Measurements from ENCODE around the gene OR4A16.

GRCh38 chr11:55324500-55324899 lies 18.5 kb upstream of the OR4A16 start:
- TF ChIP-seq CTCF (IDR thresholded peaks at IDR 0.05): no peak
- TF ChIP-seq GABPA (IDR thresholded peaks at IDR 0.05; ENCODE audit: low read depth): no peak
- TF ChIP-seq POLR2AphosphoS5 (IDR thresholded peaks at IDR 0.05; ENCODE audit: low read depth, low read length): no peak
- TF ChIP-seq TAF1 (IDR thresholded peaks at IDR 0.05; ENCODE audit: borderline replicate concordance, low read depth, low read length): no peak
- no peak for TF ChIP-seq MXI1 (IDR thresholded peaks at IDR 0.05; ENCODE audit: low read depth, low read length)
- TF ChIP-seq ZBTB33 (IDR thresholded peaks at IDR 0.05; ENCODE audit: borderline replicate concordance, low read depth): no peak
- no peak for TF ChIP-seq SIN3A (IDR thresholded peaks at IDR 0.05; ENCODE audit: borderline replicate concordance, low read depth, low read length)
- TF ChIP-seq RXRA (IDR thresholded peaks at IDR 0.05; ENCODE audit: borderline replicate concordance, low read depth): no peak
- no peak for TF ChIP-seq SMC3 (IDR thresholded peaks at IDR 0.05; ENCODE audit: low read depth, low read length)
- no peak for TF ChIP-seq EZH2phosphoT487 (IDR thresholded peaks at IDR 0.05; ENCODE audit: borderline replicate concordance, low read depth)
- TF ChIP-seq EP300 (IDR thresholded peaks at IDR 0.05; ENCODE audit: borderline replicate concordance in 1 of 2, low read depth in 1 of 2, low read length in 1 of 2): no peak
- TF ChIP-seq CHD2 (IDR thresholded peaks at IDR 0.05; ENCODE audit: low read length, partially characterized antibody): no peak
- TF ChIP-seq USF1 (IDR thresholded peaks at IDR 0.05; ENCODE audit: borderline replicate concordance, low read depth): no peak
- TF ChIP-seq JUND (IDR thresholded peaks at IDR 0.05): no peak

All from SK-N-SH (cell line).